Measurements from ENCODE around the gene MATN3. TPM values are rescaled to one million over a fixed set of nuclear protein-coding genes. Genes with fewer than 3 reads are reported as not detected.

Gene MATN3
- total and polyA plus RNA-seq, 2 of the 13 experiments (the other 11 are each of a cell fraction or from before 2014, with no cell fraction given), result 36.1 to 208 TPM

- TF ChIP-seq SAFB2 (CRISPR knock-in tag; IDR thresholded peaks at IDR 0.05; ENCODE audit: borderline replicate concordance, low read depth) (peak; percentile 96), RAD21 (CRISPR knock-in tag; IDR thresholded peaks at IDR 0.05) (peak; percentile 63), RFX1 (IDR thresholded peaks at IDR 0.05) (no peak), NFYC (CRISPR knock-in tag; IDR thresholded peaks at IDR 0.05) (peak; percentile 99), ZNF563 (CRISPR knock-in tag; IDR thresholded peaks at IDR 0.05) (peak; percentile 86; the same call in 1 of the 2 replicates), RXRA (CRISPR knock-in tag; IDR thresholded peaks at IDR 0.05) (peak; percentile 87), SP4 (CRISPR knock-in tag; IDR thresholded peaks at IDR 0.05) (peak; percentile 83; the same call in 1 of the 2 replicates), ZNF572 (CRISPR knock-in tag; IDR thresholded peaks at IDR 0.05) (peak; percentile 91; the same call in 1 of the 2 replicates), MIER3 (CRISPR knock-in tag; IDR thresholded peaks at IDR 0.05; ENCODE audit: borderline replicate concordance) (peak; percentile 85; the same call in 1 of the 2 replicates), ZNF816 (CRISPR knock-in tag; IDR thresholded peaks at IDR 0.05; ENCODE audit: borderline replicate concordance) (peak; percentile 78; the same call in 1 of the 2 replicates), SP5 (CRISPR knock-in tag; IDR thresholded peaks at IDR 0.05; ENCODE audit: borderline replicate concordance, low read depth) (peak; percentile 81; the same call in 1 of the 2 replicates), TRAFD1 (CRISPR knock-in tag; IDR thresholded peaks at IDR 0.05; ENCODE audit: borderline replicate concordance) (0 out of 2 replicates have a peak, but pooled peaks have one; percentile 34), KDM3A (CRISPR knock-in tag; IDR thresholded peaks at IDR 0.05; ENCODE audit: low read depth) (peak; percentile 84), FOXA3 (CRISPR knock-in tag; IDR thresholded peaks at IDR 0.05) (peak; percentile 67), TMF1 (CRISPR knock-in tag; IDR thresholded peaks at IDR 0.05; ENCODE audit: low read depth) (no peak; the same call in 1 of the 2 replicates), ZBTB14 (CRISPR knock-in tag; IDR thresholded peaks at IDR 0.05) (no peak; the same call in 1 of the 2 replicates), MED1 (CRISPR knock-in tag; IDR thresholded peaks at IDR 0.05) (peak; percentile 83; the same call in 1 of the 2 replicates), ZNF615 (CRISPR knock-in tag; IDR thresholded peaks at IDR 0.05; ENCODE audit: borderline replicate concordance) (no peak), NCOA5 (CRISPR knock-in tag; IDR thresholded peaks at IDR 0.05) (no peak), KAT7 (CRISPR knock-in tag; IDR thresholded peaks at IDR 0.05; ENCODE audit: borderline replicate concordance) (no peak), HDAC6 (IDR thresholded peaks at IDR 0.05; ENCODE audit: low read depth, low read length) (no peak), ZBTB43 (CRISPR knock-in tag; conservative IDR thresholded peaks at IDR 0.05) (peak; percentile 42), ZSCAN12 (CRISPR knock-in tag; IDR thresholded peaks at IDR 0.05) (0 out of 2 replicates have a peak, but pooled peaks have one; percentile 55), ATF2 (CRISPR knock-in tag; IDR thresholded peaks at IDR 0.05) (no peak; the same call in 1 of the 2 replicates), ZNF567 (CRISPR knock-in tag; IDR thresholded peaks at IDR 0.05; ENCODE audit: borderline replicate concordance) (peak; percentile 97), MATR3 (CRISPR knock-in tag; IDR thresholded peaks at IDR 0.05) (no peak)
Observed at GRCh38 chr2:20051532-20052228, 39.2 kb upstream of the MATN3 start, which contains the start of gene LAPTM4A (continued).

Measured in HepG2 (cell line).